Measurements from ENCODE around the gene CHMP5.

Gene CHMP5

DNA sequence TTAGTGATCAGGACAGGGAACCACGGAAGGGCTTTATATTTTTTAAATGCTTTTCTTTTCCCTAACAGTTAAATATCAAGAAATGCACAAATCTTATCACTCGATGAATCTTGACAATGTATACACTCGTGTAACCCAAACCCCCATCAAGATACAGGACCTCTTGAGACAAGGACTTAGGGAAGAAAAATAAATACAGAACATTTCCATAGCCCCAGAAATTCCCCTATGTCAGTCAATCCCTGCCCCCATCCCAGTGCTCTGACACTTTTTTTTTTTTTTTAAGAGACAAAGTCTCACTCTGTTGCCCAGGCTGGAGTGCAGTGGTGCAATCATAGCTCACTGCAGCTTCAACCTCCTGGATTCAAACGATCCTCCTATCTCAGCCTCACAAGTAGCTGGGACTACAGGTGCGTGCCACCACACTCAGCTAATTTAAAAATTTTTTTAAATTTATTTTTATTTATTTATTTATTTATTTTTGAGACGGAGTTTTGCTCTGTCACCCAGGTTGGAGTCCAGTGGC, 22.2 kb upstream of the CHMP5 start:
- DNase-seq (ENCODE audit: extremely low read depth in 1 of 2, low read depth in 1 of 2) = no peak

DNA sequence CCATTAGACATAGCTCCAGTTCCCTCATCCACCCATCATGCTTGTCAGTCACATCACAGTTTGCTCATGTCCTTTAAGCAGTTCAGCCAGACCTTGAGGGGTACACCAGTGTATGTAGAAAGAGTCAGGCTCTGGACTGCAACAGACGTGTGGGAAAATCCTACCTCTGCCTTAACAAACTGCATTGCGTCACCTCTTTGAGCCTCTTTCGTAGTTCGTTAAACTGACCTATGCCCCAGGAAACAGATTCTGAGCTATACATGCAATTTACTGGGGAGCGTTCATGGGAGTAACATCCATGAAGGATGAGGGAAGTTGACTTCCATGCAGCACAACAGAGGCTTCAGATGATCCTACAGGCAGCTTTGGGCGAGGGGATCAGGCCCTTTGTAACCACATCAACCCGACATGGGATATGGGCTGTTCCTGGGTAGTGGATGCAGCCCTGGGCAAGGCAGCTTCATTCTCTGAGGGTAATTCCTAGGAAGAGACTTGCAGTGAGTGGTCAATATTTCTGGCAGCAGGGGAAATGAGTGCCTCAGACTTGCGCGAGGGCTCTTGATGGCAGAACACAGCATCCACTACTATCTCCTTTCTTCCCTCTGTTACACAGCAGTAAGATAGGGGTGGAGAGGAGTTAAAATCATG, 20.6 kb upstream of the CHMP5 start:
- DNase-seq (ENCODE audit: extremely low read depth in 1 of 2, low read depth in 1 of 2) = no peak

DNA sequence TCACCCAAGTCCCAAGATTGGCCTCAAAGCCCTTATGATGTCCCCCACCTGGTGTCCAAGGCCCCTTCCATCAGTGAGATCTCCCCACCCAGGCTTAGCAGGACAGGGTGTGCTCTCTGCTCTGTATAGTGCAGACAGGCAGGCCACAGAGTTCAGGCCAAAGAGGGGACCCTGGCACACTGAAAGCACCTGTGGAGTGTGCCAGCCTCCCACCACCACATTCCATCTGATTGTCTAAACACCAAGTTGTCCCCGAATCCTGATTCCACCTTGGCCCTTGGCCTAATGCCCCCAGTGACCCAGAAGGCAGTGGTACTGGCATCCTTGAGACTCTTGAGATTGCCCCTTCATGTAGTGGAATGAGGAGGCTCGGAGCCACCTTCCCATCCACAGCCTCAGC, 19.5 kb upstream of the CHMP5 start:
- DNase-seq (ENCODE audit: extremely low read depth in 1 of 2, low read depth in 1 of 2) = no peak

DNA sequence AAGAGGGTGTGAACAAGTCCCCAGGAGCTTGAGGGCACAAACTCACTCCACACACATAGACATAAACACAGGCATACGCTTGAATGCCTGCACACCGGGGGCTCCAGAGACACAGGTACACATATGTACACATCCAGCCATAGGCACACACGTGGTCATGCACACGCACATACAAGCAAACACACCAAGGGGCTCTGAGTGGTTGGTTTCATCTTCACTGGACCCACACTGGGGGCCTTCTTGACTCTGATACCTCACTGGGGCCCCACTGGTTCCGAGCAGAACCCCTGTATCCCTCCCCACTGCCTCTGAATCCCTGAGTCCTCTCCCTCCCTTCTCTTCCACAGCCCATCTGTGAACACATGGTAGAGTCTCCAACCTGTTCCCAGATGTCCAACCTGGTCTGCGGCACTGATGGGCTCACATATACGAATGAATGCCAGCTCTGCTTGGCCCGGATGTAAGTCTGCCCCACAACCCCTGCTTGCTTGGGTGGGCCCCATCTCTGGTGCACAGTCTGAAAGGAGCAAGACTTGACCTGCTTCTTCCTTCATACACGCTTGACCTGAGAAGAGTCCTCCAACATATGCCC, 18.5 kb upstream of the CHMP5 start:
- no peak for DNase-seq (ENCODE audit: extremely low read depth in 1 of 2, low read depth in 1 of 2)

DNA sequence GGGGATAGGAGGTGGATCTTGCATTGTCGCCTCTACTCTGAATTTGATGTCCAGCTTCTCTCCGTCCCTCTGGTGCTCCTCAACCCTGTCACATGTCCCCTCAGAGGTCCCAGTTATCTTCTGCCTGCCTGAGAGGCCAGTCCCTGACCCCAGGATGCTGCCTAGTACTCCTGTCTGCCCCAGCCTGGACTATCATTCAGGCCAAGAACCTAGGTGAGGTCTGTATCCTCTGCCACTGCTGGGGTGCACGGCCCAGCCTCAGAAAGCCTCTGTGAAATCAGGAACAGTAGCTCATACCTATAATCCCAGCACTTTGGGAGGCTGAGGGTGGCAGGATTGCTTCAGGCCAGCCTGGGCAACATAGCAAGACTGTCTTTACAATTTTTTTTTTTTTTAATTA, 16.2 kb upstream of the CHMP5 start:
- no peak for DNase-seq (ENCODE audit: extremely low read depth in 1 of 2, low read depth in 1 of 2)

DNA sequence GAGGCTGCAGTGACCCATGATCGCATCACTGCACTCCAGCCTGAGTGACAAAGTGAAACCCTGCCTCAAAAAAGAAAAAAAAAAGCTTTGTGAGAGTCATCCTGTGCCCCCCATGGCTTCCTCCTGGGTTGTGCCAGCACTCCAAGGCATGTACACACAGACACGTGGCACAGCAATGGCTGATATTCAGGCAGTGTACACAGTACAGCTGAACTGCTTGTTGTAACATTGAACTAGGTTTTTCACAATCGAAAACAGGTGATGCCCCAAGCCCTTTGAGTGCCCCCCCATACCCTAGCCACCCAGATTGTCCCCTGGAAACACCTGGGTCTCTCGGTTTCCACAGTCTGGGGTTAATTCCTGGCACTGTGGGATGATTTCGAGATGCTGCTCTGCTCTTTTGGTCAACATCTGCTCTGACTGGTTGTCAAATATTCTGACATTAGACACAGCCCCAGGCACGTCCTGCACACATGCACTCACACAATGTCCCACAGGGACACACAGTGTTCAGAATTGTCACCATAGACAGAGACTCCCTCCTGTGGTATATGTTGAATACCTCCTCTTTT, 15.7 kb upstream of the CHMP5 start:
- no peak for DNase-seq (ENCODE audit: extremely low read depth in 1 of 2, low read depth in 1 of 2)

DNA sequence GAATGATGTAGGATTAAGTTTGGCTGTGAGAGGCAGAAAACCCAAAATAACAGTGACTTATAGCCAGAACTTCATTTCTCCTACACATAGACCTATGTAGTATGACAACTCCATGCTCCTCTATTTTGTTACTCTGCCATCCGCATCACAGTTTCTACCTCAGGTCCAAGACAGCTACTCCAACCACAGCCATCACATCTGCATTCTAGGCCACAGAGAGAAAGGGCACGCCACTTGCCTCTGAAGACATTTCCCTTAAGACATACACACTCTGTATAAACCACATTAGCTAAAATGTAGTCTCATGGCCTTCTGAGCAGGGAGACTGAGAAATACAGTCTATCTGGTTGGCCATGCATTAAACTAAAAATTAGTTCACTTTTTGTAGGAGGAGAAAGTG, 14.9 kb upstream of the CHMP5 start:
- DNase-seq (ENCODE audit: extremely low read depth in 1 of 2, low read depth in 1 of 2) = no peak

DNA sequence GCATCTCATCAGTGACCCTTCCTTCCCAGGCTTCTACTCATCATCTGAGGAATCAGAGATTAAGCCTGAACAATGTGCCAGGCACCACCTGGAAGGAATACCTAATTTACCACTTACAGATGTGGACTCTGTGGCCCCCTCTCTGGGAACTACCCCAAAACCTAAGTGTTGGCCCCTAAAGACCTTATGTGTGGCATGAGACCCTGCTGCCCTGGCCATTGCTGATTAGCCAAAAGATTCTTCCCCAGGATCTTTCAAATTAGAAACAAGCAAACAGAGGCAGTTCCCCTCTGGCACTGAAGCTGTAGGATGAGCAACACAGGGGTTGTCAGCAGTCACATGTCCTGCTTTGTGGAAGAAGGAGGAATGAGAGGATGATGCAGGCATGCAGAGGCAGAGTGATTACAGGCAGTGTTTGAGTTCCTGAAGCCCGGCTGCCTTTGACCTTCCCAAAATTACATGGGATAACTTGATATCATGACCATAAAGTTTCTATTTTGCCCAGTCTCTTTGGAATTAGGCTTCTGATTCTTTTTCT, 14.3 kb upstream of the CHMP5 start:
- no peak for DNase-seq (ENCODE audit: extremely low read depth in 1 of 2, low read depth in 1 of 2)

DNA sequence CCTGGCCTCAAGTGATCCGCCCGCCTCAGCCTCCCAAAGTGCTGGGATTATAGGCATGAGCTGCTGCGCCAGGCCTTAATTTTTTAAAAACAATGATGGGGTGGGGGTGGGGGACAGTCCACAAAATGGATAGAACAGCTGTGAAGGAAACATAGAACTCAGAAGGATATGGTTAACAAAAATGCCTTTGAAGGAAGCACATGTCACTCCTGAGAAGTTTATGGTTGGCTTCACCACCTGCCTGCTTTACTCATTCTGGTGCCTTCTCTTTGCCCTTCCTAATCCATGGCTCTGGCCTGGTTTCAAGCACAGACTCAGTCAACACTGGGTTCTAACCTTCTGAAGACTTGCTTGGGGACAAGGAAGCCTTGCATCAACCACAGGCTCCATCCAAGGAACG, 10.6 kb upstream of the CHMP5 start:
- DNase-seq (ENCODE audit: extremely low read depth in 1 of 2, low read depth in 1 of 2) = no peak

DNA sequence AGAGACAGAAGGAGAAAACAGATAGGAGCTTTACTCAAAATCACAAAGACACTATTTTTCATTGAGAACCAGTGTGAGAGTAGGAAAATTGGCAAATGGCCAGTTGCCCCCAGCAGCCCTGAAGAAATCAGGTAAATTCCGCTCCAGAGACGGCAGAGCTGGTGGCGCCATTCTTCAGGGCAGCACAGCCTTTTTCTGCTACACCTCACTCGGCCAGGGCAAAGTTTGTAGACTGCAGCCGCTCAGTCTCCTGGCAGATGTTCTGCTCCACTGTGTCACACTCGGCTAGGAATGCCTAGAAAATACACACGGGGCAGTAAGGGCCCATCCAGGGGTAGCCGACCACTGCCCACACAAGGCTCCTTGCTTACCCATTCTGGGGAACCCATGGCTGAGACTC, 9.8 kb upstream of the CHMP5 start:
- no peak for DNase-seq (ENCODE audit: extremely low read depth in 1 of 2, low read depth in 1 of 2)

DNA sequence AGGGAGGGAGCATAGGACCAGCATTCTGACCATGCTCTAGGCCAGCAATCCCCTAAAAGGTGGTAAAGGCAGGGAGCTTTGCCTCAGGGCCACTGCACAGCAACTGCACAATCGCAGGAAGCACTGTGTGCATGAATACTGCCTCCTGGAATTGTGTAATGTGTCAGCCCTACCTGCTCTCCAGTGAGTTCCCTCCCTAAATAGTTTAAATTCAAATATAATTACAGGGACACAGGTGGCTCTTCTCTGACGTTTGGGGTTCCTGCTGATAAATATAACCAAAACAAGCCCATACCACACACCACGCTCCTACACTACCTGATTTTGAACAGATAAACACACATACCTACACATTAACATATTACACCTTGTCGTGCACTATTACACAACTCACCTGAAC, 9.4 kb upstream of the CHMP5 start:
- no peak for DNase-seq (ENCODE audit: extremely low read depth in 1 of 2, low read depth in 1 of 2)

DNA sequence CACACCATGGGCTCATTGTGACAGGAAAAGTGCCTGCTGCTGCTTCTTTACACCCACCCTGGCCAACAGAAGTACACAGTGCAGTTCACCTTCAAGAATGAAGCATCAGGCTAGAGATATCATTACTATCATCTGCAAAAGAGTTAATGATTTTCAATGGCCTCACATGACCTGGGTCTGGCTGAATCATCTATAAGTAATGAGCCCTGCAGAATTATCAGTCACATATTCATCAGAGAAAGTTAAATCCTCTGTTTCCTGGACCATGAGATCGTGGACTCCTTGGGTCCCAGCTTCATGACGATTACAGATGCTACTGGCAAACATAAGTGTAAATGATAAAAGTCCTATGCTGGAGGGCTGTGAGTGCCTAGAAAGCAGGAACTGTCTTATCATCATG, 8.6 kb upstream of the CHMP5 start:
- no peak for DNase-seq (ENCODE audit: extremely low read depth in 1 of 2, low read depth in 1 of 2)

DNA sequence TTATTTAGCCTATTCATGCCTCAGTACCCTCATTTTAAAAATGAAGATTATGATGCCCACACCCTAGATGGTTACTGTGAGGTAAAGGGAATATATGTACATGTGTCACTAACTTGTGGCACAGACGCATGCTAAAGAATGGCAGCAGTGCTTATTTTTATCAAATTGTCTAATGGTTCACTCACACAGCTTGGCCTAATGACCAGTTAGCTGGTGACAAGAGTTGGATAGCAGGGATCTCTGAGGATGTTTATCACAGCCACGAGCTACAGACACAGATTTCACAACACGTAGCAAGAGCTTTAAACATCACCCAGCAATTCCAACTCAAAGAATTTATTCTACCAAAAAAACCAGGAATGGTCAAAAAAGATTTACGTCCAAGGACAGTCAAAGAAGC, 7.6 kb upstream of the CHMP5 start:
- DNase-seq (ENCODE audit: extremely low read depth in 1 of 2, low read depth in 1 of 2) = no peak

DNA sequence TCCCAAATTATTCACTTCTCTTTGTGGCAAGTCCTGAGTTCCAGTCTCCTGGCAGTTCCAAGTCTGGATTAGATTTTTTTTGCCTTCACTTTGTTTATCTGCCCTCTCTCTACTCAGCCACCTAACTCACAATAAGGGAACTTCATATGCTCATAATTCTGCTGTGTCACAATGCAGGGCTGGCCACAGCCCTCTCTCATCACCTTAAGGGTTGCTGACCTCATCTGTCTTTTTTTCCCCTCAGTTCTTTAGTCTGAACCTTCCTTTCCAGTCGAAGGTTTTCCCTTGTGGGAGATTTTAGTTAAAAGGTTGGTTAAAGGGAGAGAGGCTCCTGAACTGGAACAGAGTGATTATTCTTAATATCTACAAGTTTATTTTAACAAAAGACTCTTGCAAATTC, 4.5 kb upstream of the CHMP5 start:
- no peak for DNase-seq (ENCODE audit: extremely low read depth in 1 of 2, low read depth in 1 of 2)

DNA sequence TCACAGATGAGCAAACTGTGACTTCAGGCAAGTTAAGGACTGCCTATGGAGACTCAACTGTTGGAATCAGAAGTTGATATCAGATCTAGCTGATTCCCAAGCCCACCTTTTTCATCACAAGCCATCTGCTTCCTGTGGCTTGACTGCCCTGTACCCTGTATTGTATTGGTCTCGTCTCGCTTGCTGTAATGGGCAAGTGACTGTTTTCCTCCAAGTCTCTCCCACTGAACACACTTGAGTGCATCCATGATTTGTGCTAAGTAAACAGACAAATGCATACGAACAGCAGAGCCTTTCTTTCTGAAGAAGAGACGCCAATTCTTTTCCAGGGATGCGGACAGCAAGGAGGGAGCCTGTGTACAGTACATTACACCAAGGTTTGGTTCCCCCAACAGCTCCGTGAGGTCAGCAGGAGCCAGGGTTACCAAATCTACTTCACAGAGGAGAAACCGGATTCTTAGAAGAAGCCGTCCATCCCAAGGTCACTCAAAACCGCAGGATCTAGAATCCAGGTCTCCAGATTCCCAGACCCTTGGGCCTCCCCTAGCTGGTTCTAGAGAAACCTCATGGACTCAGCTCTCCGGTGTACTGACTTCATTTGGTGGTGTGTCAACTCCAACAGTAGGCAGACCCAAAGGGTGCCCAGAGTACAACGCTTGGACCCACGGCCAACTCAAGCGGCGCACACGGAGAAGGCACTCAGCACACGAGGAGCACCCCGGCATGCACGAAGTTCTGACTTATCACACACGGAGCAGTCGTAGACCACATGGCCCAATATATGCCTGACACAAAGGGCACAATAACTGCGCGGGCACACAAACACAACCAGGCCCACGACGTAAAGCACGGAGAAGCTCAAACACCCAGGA, 1.5 kb upstream of the CHMP5 start:
- peak in 1 of 2 donors; percentile 2 for DNase-seq (ENCODE audit: extremely low read depth in 1 of 2, low read depth in 1 of 2)

DNA sequence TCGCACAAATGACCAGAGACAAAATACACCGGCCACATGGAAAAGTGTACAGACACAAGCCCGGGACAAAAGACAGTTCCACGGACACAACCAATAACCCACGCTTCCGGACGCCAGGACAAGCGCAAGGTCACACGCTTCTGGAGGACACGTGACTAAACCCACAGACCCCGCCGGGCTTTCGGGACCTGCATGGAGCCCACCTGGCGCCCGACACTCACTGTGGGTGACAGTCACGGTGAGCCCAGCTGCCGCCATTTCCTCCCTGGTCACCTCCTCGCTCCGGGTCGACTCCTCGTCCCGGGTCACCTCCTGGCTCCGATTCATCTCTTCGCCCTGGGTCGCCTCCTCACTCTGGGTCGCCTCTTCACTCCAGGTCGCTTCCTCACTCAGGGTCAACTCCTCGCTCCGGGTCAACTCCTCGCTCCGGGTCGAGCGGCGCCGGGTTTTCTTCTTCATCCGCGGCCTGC, 811 bp upstream of the CHMP5 start:
- DNase-seq (ENCODE audit: extremely low read depth in 1 of 2, low read depth in 1 of 2) = peak in 1 of 2 donors; percentile 9

DNA sequence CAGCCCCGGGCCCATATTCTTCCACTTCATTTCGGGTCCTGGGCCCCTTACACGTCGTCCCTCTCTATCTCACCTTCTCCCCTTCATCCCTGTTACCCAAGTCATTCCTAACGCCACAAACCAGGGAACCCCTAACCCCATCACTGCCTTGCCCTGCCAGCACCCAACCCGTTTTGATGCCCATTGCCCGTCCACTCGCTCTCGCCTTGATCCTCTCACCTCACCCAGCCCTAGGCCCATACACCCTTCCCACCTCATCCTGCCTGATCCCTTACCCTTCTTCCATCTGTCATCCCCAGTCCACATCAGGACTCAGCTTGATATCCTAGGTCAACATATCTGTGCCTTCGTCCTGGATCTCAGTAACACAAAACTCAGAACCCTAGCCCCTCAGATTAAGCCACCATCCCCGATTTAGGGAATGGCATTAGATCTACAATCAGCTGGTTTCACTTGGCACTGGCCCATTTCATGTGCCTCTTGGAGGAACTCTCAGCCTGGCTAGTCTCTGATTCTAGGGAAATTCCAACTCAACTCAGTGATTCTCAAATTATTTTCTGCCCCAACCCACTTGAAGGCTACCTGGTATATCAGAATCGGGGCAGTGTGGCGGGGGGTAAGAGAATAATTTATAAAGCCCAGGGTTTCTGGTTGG, 489 bp downstream of the CHMP5 start:
- DNase-seq (ENCODE audit: extremely low read depth in 1 of 2, low read depth in 1 of 2) = no peak

DNA sequence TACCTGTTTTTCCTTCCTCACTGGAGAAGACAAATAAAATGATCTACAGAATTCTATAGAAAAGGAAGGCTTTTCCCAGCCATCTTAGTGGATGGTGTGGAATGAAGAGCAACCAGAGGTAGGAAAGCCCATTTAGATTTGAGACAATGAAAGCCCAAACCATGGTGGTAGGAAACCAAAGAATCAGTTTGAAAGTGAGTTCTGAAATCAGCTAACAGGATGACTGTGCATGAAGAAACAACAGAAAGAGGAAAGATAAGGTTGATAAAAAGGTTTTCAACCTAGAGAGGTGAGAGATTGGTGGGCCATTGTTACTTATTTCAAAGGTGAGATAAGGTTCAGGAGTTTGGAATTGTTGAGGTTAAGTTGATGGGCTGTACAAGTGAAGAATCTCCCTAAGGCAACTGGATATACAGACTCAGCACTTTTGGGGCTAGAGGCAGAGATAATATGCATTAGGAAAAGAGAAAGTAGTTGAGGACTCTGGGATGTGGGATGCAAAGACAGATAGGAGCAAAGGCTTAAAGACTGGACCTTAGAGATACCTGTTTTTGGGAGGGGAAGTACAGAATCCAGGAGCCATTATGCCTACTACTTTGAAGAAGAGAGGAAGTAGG, 2.4 kb downstream of the CHMP5 start:
- no peak for DNase-seq (ENCODE audit: extremely low read depth in 1 of 2, low read depth in 1 of 2)

DNA sequence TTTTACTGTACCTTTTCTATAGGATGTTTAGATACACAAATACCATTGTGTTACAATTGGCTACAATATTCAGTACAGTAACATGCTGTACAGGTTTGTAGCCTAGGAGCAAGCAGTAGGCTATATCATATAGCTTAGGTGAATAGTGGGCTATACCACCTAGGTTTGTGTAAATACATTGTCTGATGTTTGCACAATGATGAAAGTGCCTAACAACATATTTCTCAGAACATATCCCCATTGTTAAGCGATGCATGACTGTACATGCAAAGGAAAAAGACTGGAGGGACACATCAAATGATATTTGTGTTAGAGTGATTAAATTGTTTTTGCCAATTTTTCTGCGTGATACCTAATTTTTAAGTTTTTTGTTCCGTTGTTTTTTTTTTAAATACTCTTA, 5.3 kb downstream of the CHMP5 start:
- no peak for DNase-seq (ENCODE audit: extremely low read depth in 1 of 2, low read depth in 1 of 2)

DNA sequence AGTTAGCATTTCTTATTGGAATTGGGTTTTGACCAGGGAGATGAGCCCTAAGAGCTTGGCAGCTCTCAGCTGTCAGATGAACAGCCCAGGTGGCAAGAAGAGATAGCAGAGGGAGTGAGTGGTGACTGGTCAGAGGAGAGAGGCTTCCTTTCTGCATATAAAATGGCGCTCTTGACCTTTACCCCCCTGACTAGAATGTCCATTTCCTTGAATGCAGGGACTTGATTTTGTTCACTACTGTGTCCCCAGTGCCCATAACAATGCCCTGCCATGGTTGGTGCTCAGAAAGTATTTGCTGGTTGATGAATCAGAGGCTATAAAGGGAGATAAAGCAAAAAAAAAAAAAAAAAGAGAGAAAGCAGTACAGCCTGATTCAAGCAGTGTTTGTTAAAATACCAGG, 7.2 kb downstream of the CHMP5 start:
- DNase-seq (ENCODE audit: extremely low read depth in 1 of 2, low read depth in 1 of 2) = no peak
